Neural cell (in vitro differentiated cells): ENCODE results near the gene ZNF292. TPM values are rescaled to one million over a fixed set of nuclear protein-coding genes. Genes with fewer than 3 reads are reported as not detected.

Source experiments
- H2AFZ ChIP-seq: fragments of 200-600, 300-800 bp; sonication (generic), shearing (Covaris generic); 2 replicates; pipeline ENCODE4 v1.6.0; 2014; ENCODE audit warnings: low read depth, mild to moderate bottlenecking, antibody characterized with exemption, low read length, moderate library complexity
- H3F3A ChIP-seq: fragments of 200-600 bp; shearing (Covaris generic); 2 replicates; pipeline ENCODE4 v1.6.1; 2016; ENCODE audit warnings: mild to moderate bottlenecking, moderate library complexity, mixed read lengths, antibody characterized with exemption, low read length; ENCODE audit not compliant: insufficient read depth, poor library complexity, severe bottlenecking
- H3K27ac ChIP-seq: fragments of 200-600, 300-800 bp; sonication (generic), shearing (Covaris generic); 2 replicates; pipeline ENCODE4 v1.5.1; 2014; ENCODE audit warnings: mild to moderate bottlenecking, low read length, moderate library complexity
- H3K27me3 ChIP-seq: fragments of 300-800, 200-600 bp; sonication (generic), shearing (Covaris generic); 2 replicates; pipeline ENCODE4 v1.6.0; 2014; ENCODE audit warnings: mild to moderate bottlenecking, low read depth, low read length, moderate library complexity; ENCODE audit not compliant: insufficient read depth
- H3K36me3 ChIP-seq: fragments of 300-800, 200-600 bp; sonication (generic), shearing (Covaris generic); 2 replicates; pipeline ENCODE4 v1.5.1; 2014; ENCODE audit warnings: mild to moderate bottlenecking, antibody characterized with exemption, low read length, moderate library complexity; ENCODE audit not compliant: insufficient read depth
- H3K4me2 ChIP-seq: fragments of 300-800, 200-600 bp; sonication (generic), shearing (Covaris generic); 2 replicates; pipeline ENCODE4 v1.6.0; 2014; ENCODE audit warnings: mild to moderate bottlenecking, low read length
- H3K4me3 ChIP-seq: fragments of 300-800, 200-600 bp; sonication (generic), shearing (Covaris generic); 2 replicates; pipeline ENCODE4 v1.5.1; 2014; ENCODE audit warnings: mild to moderate bottlenecking, low read length, moderate library complexity
- H3K79me2 ChIP-seq: fragments of 200-600 bp; shearing (Covaris generic); replicated peaks from 2 replicates; pipeline ENCODE4 v1.6.0; 2014; ENCODE audit warnings: mild to moderate bottlenecking, low read length, moderate library complexity; ENCODE audit not compliant: insufficient read depth
- H3K9ac ChIP-seq: fragments of 300-800, 200-600 bp; sonication (generic), shearing (Covaris generic); 2 replicates; pipeline ENCODE4 v1.6.1; 2016; ENCODE audit warnings: mild to moderate bottlenecking, low read length, mixed read lengths
- H3K9me2 ChIP-seq: fragments of 200-600 bp; shearing (Covaris generic); 2 replicates; pipeline ENCODE4 v1.6.1; 2016; ENCODE audit warnings: mild to moderate bottlenecking, low read length, mixed read lengths; ENCODE audit not compliant: insufficient read depth
- H3K9me3 ChIP-seq: fragments of 200-600, 300-800 bp; sonication (generic), shearing (Covaris generic); 2 replicates; pipeline ENCODE4 v1.6.1; 2016; ENCODE audit warnings: mild to moderate bottlenecking, mixed run types, low read length, moderate library complexity, mixed read lengths
- H4K20me1 ChIP-seq: fragments of 200-600 bp; shearing (Covaris generic); 2 replicates; pipeline ENCODE4 v1.6.1; 2016; ENCODE audit warnings: mild to moderate bottlenecking, mixed run types; ENCODE audit not compliant: insufficient read depth
- CTCF ChIP-seq: fragments of 450-650 bp; IDR thresholded peaks from 2 replicates; pipeline ENCODE4 v1.5.1; 2014; ENCODE audit warnings: antibody characterized with exemption, mild to moderate bottlenecking, moderate library complexity; ENCODE audit not compliant: poor library complexity, severe bottlenecking
- EP300 ChIP-seq: fragments of 450-650 bp; conservative IDR thresholded peaks from 2 replicates; pipeline ENCODE4 v1.6.1; 2014; ENCODE audit warnings: antibody characterized with exemption, mild to moderate bottlenecking, moderate library complexity; ENCODE audit not compliant: poor library complexity, severe bottlenecking
- EZH2 ChIP-seq: fragments of 200-600, 300-800 bp; shearing (Covaris generic), sonication (generic); IDR thresholded peaks from 2 replicates; pipeline ENCODE4 v1.6.1; 2014; ENCODE audit warnings: antibody characterized with exemption, low read length, borderline replicate concordance, mild to moderate bottlenecking; ENCODE audit not compliant: insufficient read depth, poor library complexity, severe bottlenecking
- MXI1 ChIP-seq: fragments of 450-650 bp; conservative IDR thresholded peaks from 2 replicates; pipeline ENCODE4 v1.6.1; 2014; ENCODE audit warnings: antibody characterized with exemption, mild to moderate bottlenecking; ENCODE audit not compliant: poor library complexity, severe bottlenecking
- POLR2AphosphoS5 ChIP-seq: IDR thresholded peaks from 2 replicates; pipeline ENCODE4 v1.6.1; 2012
- RAD21 ChIP-seq: fragments of 450-650 bp; conservative IDR thresholded peaks from 2 replicates; pipeline ENCODE4 v1.6.1; 2014; ENCODE audit warnings: antibody characterized with exemption, mild to moderate bottlenecking, moderate library complexity
- REST ChIP-seq: IDR thresholded peaks from 2 replicates; pipeline ENCODE4 v1.6.1; 2012; ENCODE audit warnings: borderline replicate concordance
- SMC3 ChIP-seq: fragments of 450-650 bp; conservative IDR thresholded peaks from 2 replicates; pipeline ENCODE4 v1.6.1; 2014; ENCODE audit warnings: antibody characterized with exemption, mild to moderate bottlenecking, moderate library complexity; ENCODE audit not compliant: poor library complexity
- TAF1 ChIP-seq: IDR thresholded peaks from 2 replicates; pipeline ENCODE4 v1.6.1; 2012; ENCODE audit warnings: low read depth
- polyA plus RNA-seq: library from polyadenylated mRNA; depleted of rRNA; stranded (reverse); fragments of >200 nt; gene quantifications from 2 replicates; pipeline ENCODE4 v1.2.3, GENCODE V29; 2014

The ZNF292 gene
- polyA plus RNA-seq, 1 donor from 2014 or later: 29.8 TPM

- Histone ChIP-seq H3K79me2 (no peaks in the 10 kb centered on the region), H2AFZ (no peak overlapping the region), H3F3A (no peaks in the 10 kb centered on the region), H3K27me3 (no peaks in the 10 kb centered on the region), H3K27ac (no peak overlapping the region), H3K9me2 (no peaks in the 10 kb centered on the region), H3K4me2 (no peak overlapping the region), H3K4me3 (no peak overlapping the region), H3K36me3 (no peaks in the 10 kb centered on the region), H4K20me1 (no peaks in the 10 kb centered on the region), H3K9ac (no peak overlapping the region), H3K9me3 (peaks cover 7% of the 10 kb centered on the region)
- TF ChIP-seq EP300 (no peak), EZH2 (no peak), MXI1 (no peak), POLR2AphosphoS5 (no peak), RAD21 (no peak), TAF1 (no peak), REST (no peak), SMC3 (no peak), CTCF (no peak)
These were observed 31.3 kb upstream of the ZNF292 start for GRCh38 chr6:87124074-87124473.

GRCh38 chr6:87126501-87126900 lies 28.9 kb upstream of the ZNF292 start:
- Histone ChIP-seq H3K27me3 (no peaks in the 10 kb centered on the region), H3K9ac (no peak overlapping the region), H3K9me3 (peaks cover 7% of the 10 kb centered on the region), H3K79me2 (no peaks in the 10 kb centered on the region), H3K36me3 (no peaks in the 10 kb centered on the region), H3F3A (no peaks in the 10 kb centered on the region), H3K4me3 (no peak overlapping the region), H3K27ac (no peak overlapping the region), H3K9me2 (no peaks in the 10 kb centered on the region), H3K4me2 (no peak overlapping the region), H2AFZ (no peak overlapping the region), H4K20me1 (no peaks in the 10 kb centered on the region)
- TF ChIP-seq REST: no peak
- no peak for TF ChIP-seq MXI1
- TF ChIP-seq SMC3: no peak
- no peak for TF ChIP-seq EP300
- TF ChIP-seq POLR2AphosphoS5: no peak
- TF ChIP-seq RAD21: no peak
- TF ChIP-seq EZH2: no peak
- no peak for TF ChIP-seq CTCF
- TF ChIP-seq TAF1: no peak
